HepG2 (cell line): ENCODE data around the gene PREX1.

Experiments used
- CTCF ChIP-seq: sonication (generic); formaldehyde crosslinking; IDR thresholded peaks from 2 replicates; pipeline ENCODE4 v1.5.0; 2020; ENCODE audit warnings: mild to moderate bottlenecking, missing genetic modification reagents, moderate library complexity
- GLI4 ChIP-seq: sonication (generic); formaldehyde crosslinking; IDR thresholded peaks from 2 replicates; pipeline ENCODE4 v1.5.1; 2020; ENCODE audit warnings: missing genetic modification reagents, mild to moderate bottlenecking, moderate library complexity, borderline replicate concordance
- MEIS2 ChIP-seq: sonication (generic); formaldehyde crosslinking; IDR thresholded peaks from 2 replicates; pipeline ENCODE4 v1.9.0; 2021; ENCODE audit warnings: mild to moderate bottlenecking, missing genetic modification reagents
- MTA3 ChIP-seq: sonication (generic); formaldehyde crosslinking; IDR thresholded peaks from 2 replicates; pipeline ENCODE4 v1.4.0; 2020; ENCODE audit warnings: missing genetic modification reagents
- POLR2A ChIP-seq, 2 experiments: IDR thresholded peaks; 2 replicates each; pipeline ENCODE4 v1.6.1; 2011; ENCODE audit warnings: low read depth in 2 of 2, low read length in 2 of 2, mild to moderate bottlenecking in 1 of 2, moderate library complexity in 1 of 2; ENCODE audit not compliant: insufficient read depth in 1 of 2
- REXO4 ChIP-seq: sonication (generic); formaldehyde crosslinking; IDR thresholded peaks from 2 replicates; pipeline ENCODE4 v1.8.0; 2022; ENCODE audit warnings: missing genetic modification reagents, mild to moderate bottlenecking, borderline replicate concordance
- SIN3B ChIP-seq: fragments of 150-350 bp; IDR thresholded peaks from 2 replicates; pipeline ENCODE4 v1.6.1; 2014; ENCODE audit warnings: low read length
- TAF15 ChIP-seq: fragments of 200-400 bp; formaldehyde crosslinking; IDR thresholded peaks from one replicate; pipeline ENCODE4 v1.6.1; 2018; ENCODE audit warnings: mild to moderate bottlenecking, low read depth, low read length; ENCODE audit not compliant: poor library complexity, severe bottlenecking
- ZBTB4 ChIP-seq: sonication (generic); formaldehyde crosslinking; IDR thresholded peaks from 2 replicates; pipeline ENCODE4 v1.4.0; 2020; ENCODE audit warnings: missing genetic modification reagents, mild to moderate bottlenecking, borderline replicate concordance
- ZFP36L1 ChIP-seq: sonication (generic); formaldehyde crosslinking; IDR thresholded peaks from 2 replicates; pipeline ENCODE4 v1.8.0; 2022; ENCODE audit warnings: mild to moderate bottlenecking, missing genetic modification reagents, moderate library complexity
- ZMYM4 ChIP-seq: sonication (generic); formaldehyde crosslinking; IDR thresholded peaks from 2 replicates; pipeline ENCODE4 v1.8.1; 2023; ENCODE audit warnings: mild to moderate bottlenecking, missing genetic modification reagents
- ZNF276 ChIP-seq: sonication (generic); formaldehyde crosslinking; IDR thresholded peaks from 2 replicates; pipeline ENCODE4 v1.4.0; 2020; ENCODE audit warnings: mild to moderate bottlenecking, low read depth, missing genetic modification reagents
- ZNF513 ChIP-seq: sonication (generic); formaldehyde crosslinking; conservative IDR thresholded peaks from 2 replicates; pipeline ENCODE4 v1.5.0; 2020; ENCODE audit warnings: missing genetic modification reagents

GRCh38 chr20:48638546-48638945, 189.3 kb downstream of the PREX1 start:
- TF ChIP-seq TAF15 (no peak), REXO4 (CRISPR knock-in tag) (no peak), GLI4 (CRISPR knock-in tag) (no peak), ZMYM4 (CRISPR knock-in tag) (no peak), CTCF (CRISPR knock-in tag) (no peak), ZNF276 (CRISPR knock-in tag) (no peak), ZBTB4 (no peak), SIN3B (no peak), MEIS2 (CRISPR knock-in tag) (no peak), MTA3 (no peak), ZFP36L1 (CRISPR knock-in tag) (no peak), POLR2A (IDR thresholded peaks at IDR 0.05; ENCODE audit: insufficient read depth in 1 of 2, low read depth in 2 of 2, low read length in 2 of 2) (no peak), ZNF513 (CRISPR knock-in tag) (no peak)
